GM19238 (cell line): ENCODE results near the gene CARD9.

ENCODE experiments used
- DNase-seq: peaks from one replicate; pipeline ENCODE4 v3.0.0; 2011; ENCODE audit warnings: low spot score; ENCODE audit not compliant: insufficient read length

Gene CARD9

DNA sequence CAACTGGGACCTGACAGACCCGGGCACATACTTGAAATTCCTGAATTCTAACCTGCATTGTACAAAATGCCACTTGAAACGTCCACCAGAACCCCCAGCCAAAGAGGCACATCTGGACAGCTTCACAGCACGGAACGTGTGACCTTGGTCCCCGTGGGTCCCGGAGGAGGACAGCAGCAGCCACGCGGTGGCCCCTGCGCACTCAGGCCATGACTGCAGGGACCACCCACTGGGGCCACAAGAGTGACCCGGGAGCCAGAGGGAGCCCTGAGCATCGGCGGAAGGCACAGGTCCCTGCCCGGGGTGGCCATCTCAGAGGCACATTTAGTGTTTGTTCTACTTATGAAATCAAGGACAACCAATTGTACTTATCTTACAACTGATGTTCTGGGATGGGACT lies 28.6 kb upstream of the CARD9 start:
- no peak for DNase-seq

DNA sequence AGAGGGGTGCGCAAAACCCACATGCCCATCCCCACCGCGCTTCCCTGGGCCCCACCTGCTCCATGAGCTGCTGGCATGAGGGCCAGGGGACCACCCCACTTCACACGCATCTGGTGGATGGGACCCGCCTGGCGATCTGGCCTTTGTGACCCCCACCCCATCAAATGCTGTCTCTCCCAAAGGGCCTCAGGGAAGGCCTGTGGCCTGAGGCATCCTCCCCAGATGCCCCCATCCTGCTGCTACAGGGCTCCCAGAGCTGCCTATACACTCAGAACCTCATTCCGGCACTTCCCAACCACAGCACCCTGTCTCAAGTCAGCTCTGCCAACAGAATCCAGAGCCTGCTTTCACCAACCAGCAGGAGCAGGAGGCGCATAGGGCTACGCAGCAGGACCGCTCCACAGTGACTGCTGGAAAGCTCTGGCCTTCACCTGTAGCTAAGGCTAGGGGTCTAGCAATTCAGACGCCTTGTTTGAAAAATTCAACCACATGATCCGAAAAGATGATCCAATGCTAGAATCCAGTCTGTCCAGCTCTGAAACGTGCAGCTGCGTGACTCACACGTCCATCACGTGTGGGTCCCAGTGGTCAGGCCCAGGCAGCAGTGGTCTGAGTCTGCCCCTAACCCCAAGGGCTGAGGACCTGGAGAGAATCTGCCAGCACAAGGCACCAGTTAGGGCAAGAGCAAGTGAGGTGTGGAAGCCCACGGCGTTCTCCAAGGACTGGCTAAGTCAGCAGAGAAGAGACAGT lies 27.9 kb upstream of the CARD9 start:
- DNase-seq, result no peak

DNA sequence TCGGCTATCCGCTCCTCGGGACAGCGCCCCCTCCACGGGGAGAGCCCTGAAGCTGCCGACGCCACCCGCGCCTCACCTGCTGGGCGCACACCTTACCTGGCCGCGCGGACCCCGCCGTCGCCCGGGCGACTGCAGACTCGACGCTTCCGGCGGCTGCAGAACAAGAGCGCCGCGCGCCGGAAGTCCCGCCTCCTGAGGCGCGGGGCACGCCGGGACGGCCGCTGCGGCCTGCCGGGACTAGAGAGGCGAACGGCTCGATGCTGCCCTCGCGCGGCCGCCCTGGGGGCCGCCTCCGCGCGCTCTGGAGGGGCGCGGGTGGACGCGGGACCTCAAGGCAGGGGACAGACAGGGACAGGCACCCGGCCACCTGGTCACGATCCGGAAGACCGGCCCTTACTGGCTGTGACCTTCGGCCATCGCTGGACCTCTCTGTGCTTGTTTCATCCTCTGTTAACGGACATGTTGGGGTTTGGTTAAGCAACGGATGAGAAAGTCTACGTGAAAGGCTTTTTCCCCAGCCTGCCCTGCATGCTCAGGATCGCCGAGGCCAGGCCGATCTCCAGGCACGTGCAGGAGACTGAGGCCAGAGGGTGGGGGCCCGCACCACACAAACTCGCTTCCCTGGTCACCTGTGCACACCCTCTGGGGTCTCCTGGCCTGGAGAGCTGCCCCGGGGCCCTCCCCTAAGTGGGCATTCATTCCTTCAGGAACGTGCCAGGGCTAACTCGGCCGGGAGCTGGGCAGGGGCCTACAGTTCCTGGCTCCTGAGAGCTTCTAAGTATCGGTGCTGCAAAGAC lies 26.8 kb upstream of the CARD9 start, which contains the start of gene SNAPC4:
TSS of gene SNAPC4 (minus strand) at position 133 of the 797 bp plus-strand sequence. CDS start 1,742 bp downstream, outside the sequence.
- DNase-seq, result peak; percentile 96

DNA sequence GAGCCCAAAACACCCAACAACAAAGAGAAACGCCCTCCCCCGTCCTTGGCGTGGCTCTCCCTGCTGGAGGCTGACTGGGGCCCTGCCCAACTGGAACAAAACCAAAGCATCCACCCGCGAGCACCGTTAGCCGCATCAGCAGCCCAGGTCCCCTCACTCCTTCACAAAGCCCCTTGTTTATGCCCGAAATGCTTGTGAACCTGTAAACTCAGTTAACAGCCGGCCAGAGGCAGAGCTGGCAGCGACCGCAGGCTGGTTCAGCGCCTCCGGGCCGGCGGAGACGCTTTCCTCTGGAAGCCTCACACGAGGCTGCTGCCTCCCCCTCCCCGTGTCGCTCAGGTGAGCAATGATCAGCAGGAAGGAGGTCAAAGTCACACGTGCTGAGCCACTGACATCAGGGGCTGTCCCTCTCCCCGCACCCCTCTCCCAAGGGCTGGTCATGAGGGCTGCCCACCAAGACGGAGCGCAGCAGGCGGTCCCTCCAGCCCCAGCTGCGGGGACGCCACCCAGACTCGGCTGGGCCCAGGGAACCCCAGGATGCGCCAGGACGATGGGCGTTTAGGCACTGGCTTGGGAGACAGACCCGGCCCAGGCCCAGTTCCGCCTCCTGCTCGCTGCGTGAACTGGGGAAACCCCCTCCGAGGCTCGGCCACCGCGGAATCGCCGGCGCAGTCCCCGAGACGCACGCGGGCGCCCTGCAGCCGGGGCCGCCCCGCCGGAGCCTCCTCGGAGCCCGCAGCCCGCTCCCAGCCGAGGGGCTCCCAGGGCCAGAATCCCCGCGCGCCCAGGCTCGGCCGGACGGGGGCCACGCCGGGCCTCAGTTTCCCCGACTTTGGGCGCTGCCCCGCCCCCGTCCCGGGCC lies 25.9 kb upstream of the CARD9 start:
- DNase-seq, result peak; percentile 45

DNA sequence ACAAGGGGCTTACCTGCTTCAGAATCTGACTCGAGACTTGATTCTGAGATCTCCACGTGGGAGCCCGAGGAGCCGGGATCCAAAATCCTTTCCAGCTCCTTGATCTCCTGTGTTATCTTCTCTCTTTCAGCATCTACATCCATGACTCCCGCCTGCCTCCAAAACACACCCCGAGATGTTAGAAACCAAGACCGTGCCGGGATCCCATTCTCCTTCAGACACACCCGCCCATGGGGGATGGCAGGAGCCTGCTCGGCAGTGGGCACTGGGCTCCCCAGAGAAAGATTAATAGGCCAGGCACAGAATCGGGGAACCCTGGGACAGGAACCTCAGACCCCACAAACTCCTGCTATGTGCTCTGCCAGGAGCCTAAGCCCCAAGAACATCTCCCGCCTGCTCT lies 24.8 kb upstream of the CARD9 start:
- DNase-seq, result no peak

DNA sequence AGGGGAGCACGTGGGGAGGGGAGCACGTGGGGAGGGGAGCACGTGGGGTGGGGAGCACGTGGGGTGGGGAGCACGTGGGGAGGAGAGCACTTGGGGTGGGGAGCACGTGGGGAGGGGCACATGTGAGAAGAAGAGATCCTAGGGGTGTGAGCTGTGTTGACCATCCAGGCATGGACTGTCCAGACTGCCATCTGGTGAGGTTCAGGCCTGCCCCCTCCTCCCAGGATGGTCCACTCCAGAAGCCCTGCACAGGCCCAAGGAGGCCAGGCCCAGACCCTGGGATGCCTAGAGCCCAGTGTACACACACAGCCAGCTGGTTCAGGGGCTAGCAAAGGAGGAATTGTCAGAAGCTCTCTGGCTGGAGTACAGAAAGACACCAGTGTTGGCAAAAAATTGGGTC lies 24.2 kb upstream of the CARD9 start:
- no peak for DNase-seq

DNA sequence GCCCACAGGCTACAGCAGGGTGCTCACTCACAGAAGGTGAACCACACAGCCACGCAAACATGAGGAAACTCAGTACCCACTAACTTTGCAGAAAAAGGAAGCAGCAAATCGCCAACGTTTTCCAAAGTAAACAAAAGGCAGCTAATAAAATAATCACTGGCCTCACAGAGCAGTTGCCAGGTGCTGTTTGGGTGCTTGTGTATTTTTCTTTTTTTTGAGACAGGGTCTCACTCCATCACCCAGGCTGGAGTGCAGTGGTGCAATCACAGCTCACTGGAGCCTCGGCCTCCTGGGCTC lies 22.7 kb upstream of the CARD9 start:
- no peak for DNase-seq

DNA sequence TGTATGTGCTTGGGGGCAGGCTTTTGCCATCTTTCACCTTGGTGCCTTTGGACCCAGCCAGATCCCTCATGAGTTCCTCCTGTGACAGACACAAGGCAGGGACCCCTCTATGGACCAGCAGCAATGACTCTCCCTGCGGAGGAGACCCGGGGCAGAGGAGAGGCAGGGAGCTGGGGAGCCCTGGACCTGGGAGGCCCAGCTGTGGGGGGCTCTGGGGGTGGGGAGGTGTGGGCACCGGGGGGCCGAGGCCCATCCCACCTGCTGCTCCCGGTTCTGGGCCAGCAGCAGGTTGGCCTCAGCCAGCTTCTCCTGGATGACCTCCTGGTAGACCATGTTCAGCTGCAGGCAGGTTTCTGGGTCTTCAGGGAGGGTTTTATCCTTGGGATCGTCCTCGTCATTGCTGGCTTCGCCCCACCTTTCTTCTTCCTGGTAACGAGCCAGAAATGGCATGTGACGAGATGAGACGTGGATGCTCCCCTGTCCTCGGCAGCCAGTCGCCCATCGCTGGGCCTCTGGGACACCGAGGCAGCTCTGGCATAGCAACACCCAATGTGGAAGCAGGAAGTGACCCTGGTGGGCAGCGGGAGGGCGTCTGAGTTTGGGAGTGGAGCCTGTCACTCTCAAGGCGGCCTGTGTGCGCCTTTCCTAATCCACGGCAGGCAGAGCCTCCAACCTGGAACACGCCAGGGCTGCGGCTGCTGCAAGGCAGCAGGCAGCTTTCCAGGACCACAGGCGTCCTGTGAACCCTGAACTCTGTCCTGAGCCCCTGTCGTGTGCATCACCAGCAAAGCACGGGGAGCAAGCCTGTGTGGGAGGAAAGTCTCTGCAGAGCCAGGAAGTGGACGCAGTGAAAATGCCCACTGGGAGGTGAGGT lies 22.1 kb upstream of the CARD9 start:
- DNase-seq, result no peak

DNA sequence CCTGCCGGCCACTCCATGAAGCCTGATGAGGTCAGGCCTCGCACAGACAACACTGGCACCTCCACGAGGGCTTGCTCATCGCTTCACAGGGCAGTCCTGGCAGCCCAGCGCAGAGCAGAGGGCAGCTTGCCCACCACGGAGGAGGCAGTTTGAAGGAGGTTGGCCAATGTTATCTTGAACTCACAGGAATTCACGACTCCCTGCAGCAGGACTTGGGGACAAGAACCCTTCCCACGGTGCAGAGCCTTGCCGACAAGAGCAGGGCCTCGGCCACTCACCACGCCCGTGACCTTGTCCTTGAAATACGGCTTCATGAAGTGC lies 21.5 kb upstream of the CARD9 start:
- DNase-seq, result no peak

DNA sequence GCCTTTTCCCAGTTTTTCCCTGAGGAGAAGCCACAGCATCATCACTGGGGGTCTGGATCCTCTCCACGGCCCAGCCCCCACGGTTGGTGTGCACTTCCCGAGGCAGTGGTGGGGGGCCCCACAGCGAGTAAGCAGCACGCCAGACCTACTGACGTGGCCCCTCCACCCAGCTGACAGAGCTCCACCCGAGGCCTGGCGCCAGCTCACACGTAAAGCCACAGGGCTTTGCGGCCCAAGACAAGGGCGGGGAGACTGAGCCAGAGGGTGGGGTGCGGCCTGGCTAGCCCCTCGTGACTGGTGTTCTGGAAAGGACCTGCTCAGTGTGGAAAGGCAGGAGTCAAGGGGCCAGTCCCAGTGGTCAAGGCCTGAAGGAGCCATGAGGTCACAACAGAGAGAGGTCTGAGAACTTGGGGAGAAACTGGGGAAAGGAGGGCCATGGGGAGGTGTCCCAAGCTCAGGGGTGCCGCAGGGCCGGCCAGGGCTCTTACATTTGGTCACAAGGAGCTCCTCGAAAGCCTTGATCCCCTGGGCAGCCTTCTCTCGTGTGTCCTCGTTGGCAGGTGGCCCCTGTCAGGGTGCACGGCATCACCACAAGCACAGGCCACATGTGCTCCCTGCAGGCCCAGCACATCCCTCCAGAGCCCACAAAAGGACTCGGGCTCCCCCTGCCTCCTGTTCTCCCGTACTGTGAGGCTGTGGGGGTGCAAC lies 21.0 kb upstream of the CARD9 start:
- no peak for DNase-seq

DNA sequence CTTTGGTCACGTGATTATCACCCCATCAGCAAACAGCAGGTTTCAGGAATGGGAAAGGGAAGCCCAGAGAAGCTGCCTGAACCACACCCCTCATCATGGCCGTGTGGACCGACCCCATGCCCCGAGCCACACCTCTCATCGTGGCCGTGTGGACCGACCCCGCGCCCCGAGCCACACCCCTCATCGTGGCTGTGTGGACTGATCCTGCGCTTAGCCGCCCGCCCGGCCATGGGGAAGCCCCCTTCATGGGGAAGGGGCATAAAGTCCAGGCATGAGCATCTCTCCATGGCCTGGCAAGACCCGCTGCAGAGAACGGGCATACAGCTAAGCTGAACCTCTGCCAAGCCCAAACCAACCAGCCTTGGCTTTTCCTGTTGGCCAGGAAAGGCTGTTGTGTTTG lies 20.1 kb upstream of the CARD9 start:
- DNase-seq, result no peak

DNA sequence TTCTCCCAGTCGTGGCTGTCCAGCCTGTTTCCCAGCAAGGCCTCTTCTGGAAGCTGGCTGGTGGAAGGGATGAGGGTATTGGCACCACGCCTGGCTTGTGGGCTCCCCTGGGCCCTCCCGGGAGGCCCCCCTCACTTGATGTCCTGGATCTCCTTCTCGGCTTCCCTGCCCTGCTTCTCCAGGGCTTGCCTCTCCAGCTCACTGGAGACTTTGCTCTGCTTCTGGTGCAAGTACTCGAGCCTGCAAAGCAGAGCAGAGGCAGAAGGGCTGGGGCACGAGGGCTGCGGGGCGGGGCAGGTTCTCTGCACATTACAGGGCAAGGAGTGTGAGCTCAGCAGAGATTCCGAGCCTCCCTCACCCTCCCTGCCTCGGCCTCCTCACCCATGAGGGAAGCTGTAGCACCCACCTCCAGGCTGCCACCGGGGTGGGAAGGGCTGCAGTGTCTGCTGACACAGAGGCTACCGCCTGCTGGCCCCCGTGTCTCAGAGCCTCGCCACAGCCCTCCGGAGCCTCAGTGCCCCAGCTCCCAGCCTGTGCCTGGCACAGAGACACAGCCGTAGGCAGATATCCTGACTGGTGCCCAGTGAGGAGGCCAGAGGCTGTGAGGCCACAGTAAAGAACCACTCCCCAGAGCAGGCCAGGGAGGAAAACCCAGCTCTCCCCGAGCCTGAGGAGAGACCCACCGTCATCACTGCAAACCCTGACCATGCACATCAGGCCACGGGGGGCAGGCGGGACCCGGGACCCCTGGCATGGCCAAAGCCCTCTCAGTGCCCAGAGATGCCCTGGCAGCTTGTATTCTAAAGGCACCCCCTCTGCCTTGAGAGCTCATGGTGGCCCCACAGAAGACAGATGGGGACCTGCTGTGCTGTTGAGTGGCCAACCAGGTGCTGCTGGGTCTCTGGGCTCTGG lies 19.3 kb upstream of the CARD9 start:
- no peak for DNase-seq

DNA sequence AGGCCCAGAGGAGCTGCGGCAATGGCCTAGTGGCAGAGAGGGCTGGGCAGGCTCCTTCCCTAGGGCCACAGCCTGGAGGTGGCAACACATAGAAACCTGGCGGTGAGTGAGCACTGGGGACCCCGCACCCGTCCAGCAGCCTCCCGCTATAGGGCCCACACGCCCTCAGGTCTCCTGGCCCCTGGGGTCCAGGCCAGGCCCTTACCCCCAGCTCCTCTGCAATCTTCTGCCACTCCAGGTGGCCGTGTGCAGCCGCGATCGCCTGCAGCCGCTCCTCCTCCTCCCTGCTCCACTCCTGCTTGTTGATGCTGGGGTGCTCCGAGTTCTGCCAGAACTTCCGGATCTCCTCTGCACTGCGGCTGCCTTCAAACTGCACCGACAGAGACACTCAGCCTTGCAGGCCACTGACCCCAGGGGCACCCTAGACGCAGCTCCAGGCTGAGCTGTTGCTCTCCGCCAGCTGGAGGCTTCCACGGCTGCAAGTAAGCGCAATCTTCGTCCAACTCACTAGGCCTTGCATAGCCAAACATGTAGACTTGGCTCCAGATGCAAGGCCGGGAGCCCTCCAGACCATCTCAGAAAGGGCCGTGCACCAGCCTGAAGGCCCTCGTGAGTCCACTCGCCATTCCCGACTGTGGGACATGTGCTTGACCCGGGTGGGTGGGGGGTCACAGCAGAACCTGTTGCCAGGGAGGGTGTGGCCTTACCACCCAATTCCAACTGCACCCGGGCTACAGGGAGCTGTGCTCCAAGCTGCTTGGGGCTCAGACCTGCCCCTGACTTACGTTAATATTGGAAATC lies 18.5 kb upstream of the CARD9 start:
- DNase-seq, result no peak

DNA sequence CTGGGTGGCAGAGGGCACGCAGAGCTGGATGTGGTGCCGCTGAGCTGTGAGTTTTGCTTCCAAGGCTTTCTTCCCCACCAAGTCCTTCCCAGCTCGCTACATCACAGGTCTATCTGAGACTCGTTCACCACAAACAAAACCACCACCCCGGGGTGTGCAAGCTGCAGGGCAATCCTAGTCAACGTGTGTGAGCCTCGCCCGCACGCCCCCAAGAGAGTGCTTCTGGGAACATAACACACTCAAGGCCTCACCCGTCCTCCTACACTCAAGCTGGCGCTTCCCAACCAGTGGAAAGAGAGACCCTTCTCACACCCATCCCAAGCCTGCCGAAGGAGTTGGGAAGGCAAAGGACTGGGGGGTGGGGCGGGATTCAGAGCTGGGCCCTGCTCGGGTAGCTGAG lies 15.9 kb upstream of the CARD9 start:
- no peak for DNase-seq

DNA sequence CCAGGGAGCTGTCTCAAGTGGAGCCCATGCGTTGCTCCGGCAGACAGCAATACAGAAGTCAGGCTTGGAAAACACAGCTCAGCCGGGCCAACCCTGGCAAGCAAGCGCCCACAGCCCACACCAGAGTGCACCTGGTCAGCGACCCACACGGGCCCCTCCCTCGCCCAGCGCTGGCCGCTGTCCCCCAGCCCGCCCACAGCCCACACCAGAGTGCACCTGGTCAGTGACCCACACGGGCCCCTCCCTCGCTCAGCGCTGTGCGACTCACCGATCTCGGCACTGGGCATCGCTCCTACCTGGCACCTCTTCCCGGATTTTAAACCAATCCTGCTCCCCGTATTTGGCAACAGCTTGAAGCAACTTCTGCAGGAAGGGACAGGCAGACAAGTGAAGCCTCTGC lies 13.7 kb upstream of the CARD9 start:
- DNase-seq, result no peak

DNA sequence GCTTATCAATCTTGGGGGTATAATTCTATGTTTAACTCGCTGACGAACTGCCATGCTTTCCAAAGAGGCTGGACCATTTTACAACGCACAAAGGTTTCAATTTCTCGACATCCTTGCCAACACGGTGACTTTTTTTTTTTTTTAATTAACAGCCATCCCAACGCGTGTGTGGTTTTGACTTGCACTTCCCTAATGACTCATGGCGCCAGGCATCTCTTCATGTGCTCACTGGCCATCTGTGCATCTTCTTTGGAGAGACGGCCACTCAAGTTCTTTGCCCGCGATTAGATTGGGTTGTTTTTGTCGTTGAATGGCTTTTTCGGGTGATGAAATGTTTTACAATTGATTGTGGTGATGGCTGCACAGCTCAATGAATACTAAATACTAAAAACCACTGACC lies 12.5 kb upstream of the CARD9 start:
- no peak for DNase-seq

DNA sequence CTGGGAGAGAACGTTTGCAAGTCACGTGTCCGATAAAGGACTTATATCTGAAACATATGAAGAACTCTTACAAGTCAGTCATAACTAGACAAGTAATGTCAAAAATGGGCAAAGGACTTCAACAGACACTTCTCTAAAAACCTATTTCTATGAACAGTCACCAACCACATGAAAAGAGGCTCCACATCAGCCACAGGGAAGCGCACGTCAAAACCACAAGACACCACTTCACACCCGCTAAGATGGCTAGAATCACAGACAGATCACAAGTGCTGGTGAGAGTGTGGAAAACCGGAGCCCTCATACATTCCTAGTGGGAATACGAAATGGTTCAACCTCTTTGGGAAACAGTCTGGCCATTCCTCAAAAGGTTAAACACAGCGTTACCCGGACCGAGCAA lies 11.5 kb upstream of the CARD9 start:
- DNase-seq, result no peak

DNA sequence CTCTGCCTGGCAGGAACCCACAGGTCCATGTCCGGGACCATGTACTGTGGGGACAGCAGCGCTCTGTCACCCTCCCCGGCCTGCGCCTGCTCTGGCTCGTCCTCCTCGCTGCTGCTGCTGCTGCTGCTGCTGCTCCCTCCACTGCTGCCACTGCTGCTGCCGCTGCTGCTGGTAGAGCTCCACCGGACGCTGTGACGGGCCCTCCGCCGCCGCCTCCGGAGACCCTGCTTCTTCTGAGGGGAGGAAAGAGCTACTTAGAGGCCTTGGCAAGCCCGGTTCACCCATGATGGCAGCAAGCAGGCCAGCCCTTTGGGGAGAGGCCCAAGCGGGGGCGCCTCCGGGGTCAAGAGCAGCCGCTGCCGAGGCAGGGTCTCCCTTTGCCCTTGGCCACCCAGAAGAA lies 10.0 kb upstream of the CARD9 start:
- no peak for DNase-seq
